Activated naive CD8-positive, alpha-beta T cell treated with anti-CD3 and anti-CD28 coated beads, Interleukin-2, amount 10 ng/mL, durations not matched to agents 7 days and 5 days (primary cell): ENCODE data around the gene TPCN1. TPM values are rescaled to one million over a fixed set of nuclear protein-coding genes. Genes with fewer than 3 reads are reported as not detected.

Experiments
- ATAC-seq: fragments of 150-1000 bp; cut with Tn5 transposase; one replicate; pipeline ENCODE4 v1.10.0; 2021; ENCODE audit warnings: low read depth, moderate library complexity
- POLR2A ChIA-PET: fragments of 350-600 bp; sonication (Branson Sonifier 250); formaldehyde crosslinking; loops from one replicate; lab custom pipeline; 2021; ENCODE audit warnings: antibody characterized with exemption; lab: Charles Lee
- DNase-seq: peaks from one replicate; pipeline ENCODE4 v3.0.0; 2021
- H3K27ac Mint-ChIP-seq: one replicate; pipeline ENCODE4 v1.8.0; 2022; ENCODE audit warnings: mild to moderate bottlenecking, mixed read lengths
- H3K27me3 Mint-ChIP-seq: one replicate; pipeline ENCODE4 v1.8.0; 2022; ENCODE audit warnings: mild to moderate bottlenecking, moderate library complexity, mixed read lengths
- H3K36me3 Mint-ChIP-seq: one replicate; pipeline ENCODE4 v1.8.0; 2021; ENCODE audit warnings: mild to moderate bottlenecking, mixed read lengths
- H3K4me1 Mint-ChIP-seq: one replicate; pipeline ENCODE4 v1.8.0; 2021; ENCODE audit warnings: mixed read lengths
- H3K4me3 Mint-ChIP-seq: one replicate; pipeline ENCODE4 v1.8.0; 2022; ENCODE audit warnings: mild to moderate bottlenecking, moderate library complexity, mixed read lengths
- H3K9me3 Mint-ChIP-seq: one replicate; pipeline ENCODE4 v1.8.0; 2021; ENCODE audit warnings: mixed read lengths
- total RNA-seq, 2 experiments: library from RNA; stranded (reverse); gene quantifications; one replicate each; pipeline ENCODE4 v1.2.3, GENCODE V29; 2021

Gene TPCN1
- total RNA-seq, 2 experiments from 2014 or later: 29.9 to 32.0 TPM

GRCh38 chr12:113232089-113232839 lies 11.0 kb downstream of the TPCN1 start:
- POLR2A ChIA-PET: interaction anchor here (1.1 to 3.9 kb wide), 2 partner anchors 10 to 24 kb away, joined by 5 to 31 read pairs; partner anchors contain the start of gene TPCN1

GRCh38 chr12:113232840-113233585 lies 11.7 kb downstream of the TPCN1 start:
- Mint-ChIP-seq H3K36me3 (peaks cover 34% of the 10 kb centered on the region), H3K27me3 (no peaks in the 10 kb centered on the region), H3K27ac (peak overlapping the region; percentile 97), H3K4me1 (peaks cover 44% of the 10 kb centered on the region), H3K9me3 (no peaks in the 10 kb centered on the region), H3K4me3 (peak overlapping the region; percentile 89)
- DNase-seq: peak; percentile 72
- POLR2A ChIA-PET: interaction anchor here (0.5 to 3.9 kb wide), 6 partner anchors 11 to 1082 kb away, joined by 3 to 31 read pairs (median 4); partner anchors contain the start of gene TPCN1
- ATAC-seq: peak; percentile 94

More at GRCh38 chr12:113232089-113232839, 11.0 kb downstream of the TPCN1 start:
- H3K4me3 Mint-ChIP-seq: peak overlapping the region; percentile 89
- H3K36me3 Mint-ChIP-seq: peaks cover 35% of the 10 kb centered on the region
- H3K4me1 Mint-ChIP-seq: peaks cover 45% of the 10 kb centered on the region
- no peak for DNase-seq
- H3K27ac Mint-ChIP-seq: peak overlapping the region; percentile 97
- no peak for ATAC-seq
- H3K9me3 Mint-ChIP-seq: no peaks in the 10 kb centered on the region
- no peaks in the 10 kb centered on the region for H3K27me3 Mint-ChIP-seq

- peaks cover 31% of the 10 kb centered on the region for H3K36me3 Mint-ChIP-seq
- no peak overlapping the region for H3K4me3 Mint-ChIP-seq
- no peaks in the 10 kb centered on the region for H3K27me3 Mint-ChIP-seq
- ATAC-seq (no peak), DNase-seq (no peak)
- peak overlapping the region; percentile 97 for H3K27ac Mint-ChIP-seq
- peaks cover 38% of the 10 kb centered on the region for H3K4me1 Mint-ChIP-seq
- POLR2A ChIA-PET: interaction anchor here (0.6 to 3.9 kb wide), 4 partner anchors 12 to 72 kb away, joined by 3 to 31 read pairs (median 4); partner anchors contain the start of gene TPCN1
- no peaks in the 10 kb centered on the region for H3K9me3 Mint-ChIP-seq
Measured at GRCh38 chr12:113233967-113234366, 12.7 kb downstream of the TPCN1 start.

GRCh38 chr12:113234483-113234882 lies 13.2 kb downstream of the TPCN1 start:
- no peak for DNase-seq
- H3K4me1 Mint-ChIP-seq: peaks cover 36% of the 10 kb centered on the region

GRCh38 chr12:113235976-113236375 lies 14.7 kb downstream of the TPCN1 start:
- no peaks in the 10 kb centered on the region for H3K27me3 Mint-ChIP-seq
- ATAC-seq (no peak), DNase-seq (no peak)
- H3K9me3 Mint-ChIP-seq: no peaks in the 10 kb centered on the region
- H3K4me1 Mint-ChIP-seq: peaks cover 25% of the 10 kb centered on the region
- H3K27ac Mint-ChIP-seq: no peak overlapping the region
- POLR2A ChIA-PET: interaction anchor here (0.7 kb wide), 2 partner anchors 13 to 225 kb away, joined by 3 read pairs; no protein-coding TSS in a partner anchor
- H3K36me3 Mint-ChIP-seq: peaks cover 21% of the 10 kb centered on the region
- H3K4me3 Mint-ChIP-seq: no peak overlapping the region

More at GRCh38 chr12:113234483-113234882, 13.2 kb downstream of the TPCN1 start:
- POLR2A ChIA-PET: interaction anchor here (0.9 to 3.9 kb wide), 2 partner anchors 12 to 29 kb away, joined by 4 to 31 read pairs; partner anchors contain the start of gene TPCN1
- Mint-ChIP-seq H3K27ac (no peak overlapping the region), H3K4me3 (no peak overlapping the region), H3K9me3 (no peaks in the 10 kb centered on the region), H3K36me3 (peaks cover 33% of the 10 kb centered on the region), H3K27me3 (no peaks in the 10 kb centered on the region)
- ATAC-seq: no peak

GRCh38 chr12:113236539-113237399 lies 15.5 kb downstream of the TPCN1 start:
- no peaks in the 10 kb centered on the region for H3K9me3 Mint-ChIP-seq
- H3K4me3 Mint-ChIP-seq: no peak overlapping the region
- no peak for DNase-seq
- H3K27ac Mint-ChIP-seq: no peak overlapping the region
- POLR2A ChIA-PET: interaction anchor here (0.7 kb wide), 1 partner anchor 225 kb away, joined by 3 read pairs; no protein-coding TSS in a partner anchor
- no peak for ATAC-seq
- H3K4me1 Mint-ChIP-seq: peaks cover 21% of the 10 kb centered on the region
- no peaks in the 10 kb centered on the region for H3K27me3 Mint-ChIP-seq
- H3K36me3 Mint-ChIP-seq: peaks cover 17% of the 10 kb centered on the region

- Mint-ChIP-seq H3K9me3 (no peaks in the 10 kb centered on the region), H3K27ac (no peak overlapping the region), H3K4me1 (peaks cover 17% of the 10 kb centered on the region), H3K27me3 (no peaks in the 10 kb centered on the region), H3K36me3 (peaks cover 17% of the 10 kb centered on the region), H3K4me3 (no peak overlapping the region)
- no peak for DNase-seq
- ATAC-seq: no peak
- POLR2A ChIA-PET: no interaction called here
Measured at GRCh38 chr12:113237748-113238147, 16.5 kb downstream of the TPCN1 start.

- Mint-ChIP-seq H3K9me3 (no peaks in the 10 kb centered on the region), H3K27me3 (no peaks in the 10 kb centered on the region), H3K4me3 (no peak overlapping the region), H3K4me1 (peaks cover 11% of the 10 kb centered on the region), H3K27ac (no peak overlapping the region), H3K36me3 (peaks cover 17% of the 10 kb centered on the region)
- ATAC-seq (no peak), DNase-seq (no peak)
- POLR2A ChIA-PET: no interaction called here
Measured at GRCh38 chr12:113238309-113238708, 17.0 kb downstream of the TPCN1 start.

GRCh38 chr12:113239288-113239771 lies 18.1 kb downstream of the TPCN1 start:
- no peaks in the 10 kb centered on the region for H3K9me3 Mint-ChIP-seq
- ATAC-seq: no peak
- H3K27me3 Mint-ChIP-seq: no peaks in the 10 kb centered on the region
- POLR2A ChIA-PET: no interaction called here
- no peak for DNase-seq
- no peak overlapping the region for H3K4me3 Mint-ChIP-seq
- peaks cover 7% of the 10 kb centered on the region for H3K4me1 Mint-ChIP-seq
- H3K36me3 Mint-ChIP-seq: peaks cover 10% of the 10 kb centered on the region
- H3K27ac Mint-ChIP-seq: no peak overlapping the region

- POLR2A ChIA-PET: no interaction called here
- ATAC-seq (no peak), DNase-seq (no peak)
- peaks cover 12% of the 10 kb centered on the region for H3K36me3 Mint-ChIP-seq
- no peaks in the 10 kb centered on the region for H3K27me3 Mint-ChIP-seq
- peaks cover 10% of the 10 kb centered on the region for H3K4me1 Mint-ChIP-seq
- no peak overlapping the region for H3K27ac Mint-ChIP-seq
- H3K9me3 Mint-ChIP-seq: no peaks in the 10 kb centered on the region
- no peak overlapping the region for H3K4me3 Mint-ChIP-seq
Measured at GRCh38 chr12:113239811-113240331, 18.6 kb downstream of the TPCN1 start.

GRCh38 chr12:113240395-113240794 lies 19.1 kb downstream of the TPCN1 start:
- DNase-seq (no peak), ATAC-seq (no peak)
- H3K4me1 Mint-ChIP-seq: peaks cover 10% of the 10 kb centered on the region
- POLR2A ChIA-PET: no interaction called here
- no peak overlapping the region for H3K27ac Mint-ChIP-seq
- H3K27me3 Mint-ChIP-seq: no peaks in the 10 kb centered on the region
- H3K9me3 Mint-ChIP-seq: no peaks in the 10 kb centered on the region
- H3K4me3 Mint-ChIP-seq: no peak overlapping the region
- peaks cover 12% of the 10 kb centered on the region for H3K36me3 Mint-ChIP-seq

GRCh38 chr12:113241191-113242025 lies 20.1 kb downstream of the TPCN1 start:
- no peak for ATAC-seq
- no peak for DNase-seq
- POLR2A ChIA-PET: no interaction called here
- Mint-ChIP-seq H3K27me3 (no peaks in the 10 kb centered on the region), H3K27ac (no peak overlapping the region), H3K4me3 (no peak overlapping the region), H3K36me3 (peaks cover 12% of the 10 kb centered on the region), H3K4me1 (peaks cover 8% of the 10 kb centered on the region), H3K9me3 (no peaks in the 10 kb centered on the region)
